Activated T-helper 1 cell treated with anti-CD3 and anti-CD28 coated beads, Interleukin-12 subunit alpha, Interleukin-12 subunit beta, Interleukin-2, Interleukin-4 antibody, amounts not matched to agents 30 ng/mL and 10 ng/mL and 1 ng/mL, durations not matched to agents 14 hours and 24 hours and 36 hours (primary cell): ENCODE results near the gene FIBP. TPM values are rescaled to one million over a fixed set of nuclear protein-coding genes. Genes with fewer than 3 reads are reported as not detected.

ENCODE experiments used
- DNase-seq: peaks from one replicate; pipeline ENCODE4 v3.0.0; 2021; ENCODE audit warnings: low spot score
- H3K27ac Mint-ChIP-seq: one replicate; pipeline ENCODE4 v1.8.0; 2021; ENCODE audit warnings: mild to moderate bottlenecking, mixed read lengths
- H3K27me3 Mint-ChIP-seq: one replicate; pipeline ENCODE4 v1.8.0; 2022; ENCODE audit warnings: mild to moderate bottlenecking, moderate library complexity, mixed read lengths; ENCODE audit not compliant: insufficient read depth
- H3K36me3 Mint-ChIP-seq: one replicate; pipeline ENCODE4 v1.8.0; 2021; ENCODE audit warnings: low read depth, mixed read lengths
- H3K4me1 Mint-ChIP-seq: one replicate; pipeline ENCODE4 v1.8.0; 2021; ENCODE audit warnings: low read depth, mixed read lengths
- H3K4me3 Mint-ChIP-seq: one replicate; pipeline ENCODE4 v1.8.0; 2021; ENCODE audit warnings: mild to moderate bottlenecking, moderate library complexity, mixed read lengths
- H3K9me3 Mint-ChIP-seq: one replicate; pipeline ENCODE4 v1.8.0; 2021; ENCODE audit warnings: mixed read lengths
- intact Hi-C: fragments of 100-400 bp; cut with micrococcal nuclease; formaldehyde crosslinking; loops from one replicate; pipeline ENCODE4 v1.15.1; 2024
- total RNA-seq: library from RNA; stranded (reverse); gene quantifications from 2 replicates; pipeline ENCODE4 v1.2.3, GENCODE V29; 2022

FIBP gene
- total RNA-seq, 1 donor from 2014 or later = 93.2 TPM

DNA sequence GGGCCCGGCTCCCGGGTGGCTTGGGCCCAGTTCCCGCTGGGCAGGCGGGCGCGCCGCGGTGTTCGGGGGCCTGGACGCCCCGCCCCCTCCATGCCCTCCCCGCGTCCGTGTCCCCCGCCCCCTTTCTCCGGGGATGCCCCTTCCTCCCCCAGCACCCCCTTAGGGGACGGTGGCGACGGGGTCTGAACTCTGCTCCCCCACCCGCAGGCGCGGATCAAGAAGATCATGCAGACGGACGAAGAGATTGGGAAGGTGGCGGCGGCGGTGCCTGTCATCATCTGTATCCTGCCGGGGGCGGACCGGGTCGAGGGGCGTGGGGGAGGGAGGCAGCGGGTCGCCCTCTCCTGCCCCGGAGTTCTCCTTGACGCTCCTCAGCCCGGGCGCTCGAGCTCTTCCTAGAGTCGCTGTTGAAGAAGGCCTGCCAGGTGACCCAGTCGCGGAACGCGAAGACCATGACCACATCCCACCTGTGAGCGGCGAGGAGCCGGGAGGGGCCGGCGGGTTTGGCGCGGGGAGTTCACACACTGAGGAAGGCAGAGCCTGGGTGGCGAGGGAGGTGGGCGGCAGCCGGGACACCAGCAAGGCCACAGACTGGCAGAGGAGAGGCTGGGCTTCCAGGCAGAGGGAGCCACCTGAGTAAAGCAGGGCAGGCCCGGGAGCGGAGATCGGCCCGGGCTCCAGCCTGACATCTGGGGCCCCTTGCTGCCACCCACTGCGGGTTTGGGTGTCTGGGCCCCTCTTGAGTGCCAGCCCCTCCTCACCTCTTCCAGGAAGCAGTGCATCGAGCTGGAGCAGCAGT lies 31.5 kb upstream of the FIBP start:
- Mint-ChIP-seq H3K9me3 (no peaks in the 10 kb centered on the region), H3K27me3 (no peaks in the 10 kb centered on the region), H3K27ac (peak overlapping the region; percentile 83), H3K36me3 (peaks cover 34% of the 10 kb centered on the region), H3K4me1 (peaks cover 17% of the 10 kb centered on the region), H3K4me3 (peak overlapping the region; percentile 94)
- no peak for DNase-seq
- intact Hi-C loops = loop anchor here (1.0 kb wide), 10 partner anchors 9 to 304 kb away; partner anchors contain the start of genes BANF1, CCDC85B, EIF1AD and FOSL1

DNA sequence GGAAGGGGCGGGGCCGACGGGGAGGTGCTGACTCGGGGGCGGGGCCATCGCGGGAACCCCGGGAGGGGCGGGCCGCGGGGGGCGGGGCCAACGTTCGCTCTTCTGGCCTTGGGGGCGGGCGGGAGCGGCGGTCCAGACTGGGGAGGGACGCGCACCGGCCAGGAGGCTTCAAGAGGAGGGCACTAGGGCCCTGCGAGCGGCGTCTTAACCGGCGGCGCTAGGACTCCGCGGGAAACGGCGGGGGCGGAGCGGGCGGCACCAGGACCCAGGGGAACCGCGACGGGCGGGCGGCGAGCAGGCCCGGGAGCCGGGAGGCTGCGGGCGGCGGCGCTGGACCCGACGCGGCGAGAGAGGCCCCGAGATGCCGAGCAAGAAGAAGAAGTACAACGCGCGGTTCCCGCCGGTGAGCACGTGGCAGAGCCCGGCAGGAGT lies 30.9 kb upstream of the FIBP start, which contains the start of gene DRAP1:
Gene DRAP1 (plus strand): TSS at position 286 of the 432 bp plus-strand sequence. CDS start 76 bp downstream, at position 362.
- DNase-seq = peak; percentile 97
- Mint-ChIP-seq H3K27ac (peak within 1 kb of the TSS; percentile 84), H3K4me3 (peak within 1 kb of the TSS; percentile 94), H3K4me1 (peaks cover 17% of the 10 kb centered on the region), H3K36me3 (peaks cover 32% of the 10 kb centered on the region), H3K9me3 (no peaks in the 10 kb centered on the region), H3K27me3 (no peaks in the 10 kb centered on the region)
- intact Hi-C loops = loop anchor here (1.0 kb wide), 10 partner anchors 9 to 304 kb away; partner anchors contain the start of genes BANF1, CCDC85B, EIF1AD and FOSL1

GRCh38 chr11:65918211-65919140 lies 30.2 kb upstream of the FIBP start, which contains the start of gene C11orf68:
Gene C11orf68 (minus strand): TSS chr11:65919062. CDS start chr11:65919031, 31 bp downstream.
- Mint-ChIP-seq H3K27ac (peak within 1 kb of the TSS; percentile 84), H3K4me1 (peaks cover 17% of the 10 kb centered on the region)
- intact Hi-C loops = loop anchor here (1.0 kb wide), 10 partner anchors 10 to 303 kb away; partner anchors contain the start of genes BANF1, CCDC85B, EIF1AD and FOSL1

DNA sequence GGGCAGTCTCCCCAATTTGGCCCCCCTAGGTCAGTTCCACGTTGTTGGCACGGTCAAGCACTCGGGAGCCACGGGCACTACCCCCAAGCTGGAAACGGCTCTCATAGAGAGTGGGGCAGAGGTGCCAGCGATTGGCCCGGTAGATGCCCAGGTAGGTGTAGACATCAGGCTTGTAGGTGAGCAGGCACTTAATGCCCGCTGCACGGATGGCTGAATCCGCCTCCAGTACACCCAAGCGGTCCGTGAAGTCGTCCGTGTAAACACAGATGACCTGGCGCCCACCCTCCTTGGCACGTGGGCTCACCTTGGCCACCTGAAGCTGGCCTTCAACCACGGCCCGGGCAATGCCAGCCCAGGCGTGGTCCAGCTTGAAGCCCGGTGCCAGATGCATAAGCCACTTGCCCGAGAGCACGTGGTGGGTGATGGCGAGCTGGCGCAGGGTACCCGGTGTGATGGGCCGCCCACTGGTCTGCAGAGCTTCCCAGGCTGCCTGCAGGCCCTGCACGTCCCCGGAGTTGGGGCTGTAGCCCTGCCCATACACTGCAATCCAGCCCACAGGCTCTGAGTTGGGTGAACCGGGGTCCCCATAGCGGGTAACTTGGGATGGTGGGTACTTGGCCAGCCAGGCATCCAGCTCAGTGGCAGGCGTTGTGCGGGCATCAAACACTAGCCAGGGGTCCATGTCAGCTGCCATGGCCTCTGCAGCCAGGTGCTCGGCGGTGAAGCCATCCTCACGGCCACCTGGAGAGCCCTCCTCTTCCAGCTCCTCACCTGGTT lies 29.4 kb upstream of the FIBP start:
- no peaks in the 10 kb centered on the region for H3K27me3 Mint-ChIP-seq
- H3K27ac Mint-ChIP-seq = peak overlapping the region; percentile 84
- no peaks in the 10 kb centered on the region for H3K9me3 Mint-ChIP-seq
- peak overlapping the region; percentile 88 for H3K4me3 Mint-ChIP-seq
- DNase-seq = no peak
- peaks cover 17% of the 10 kb centered on the region for H3K4me1 Mint-ChIP-seq
- peaks cover 22% of the 10 kb centered on the region for H3K36me3 Mint-ChIP-seq
- intact Hi-C loops = no loop called here

More at GRCh38 chr11:65918211-65919140, 30.2 kb upstream of the FIBP start, which contains the start of gene C11orf68:
- no peaks in the 10 kb centered on the region for H3K27me3 Mint-ChIP-seq
- no peaks in the 10 kb centered on the region for H3K9me3 Mint-ChIP-seq
- H3K36me3 Mint-ChIP-seq = peaks cover 30% of the 10 kb centered on the region
- peak within 1 kb of the TSS; percentile 94 for H3K4me3 Mint-ChIP-seq
- DNase-seq = no peak

DNA sequence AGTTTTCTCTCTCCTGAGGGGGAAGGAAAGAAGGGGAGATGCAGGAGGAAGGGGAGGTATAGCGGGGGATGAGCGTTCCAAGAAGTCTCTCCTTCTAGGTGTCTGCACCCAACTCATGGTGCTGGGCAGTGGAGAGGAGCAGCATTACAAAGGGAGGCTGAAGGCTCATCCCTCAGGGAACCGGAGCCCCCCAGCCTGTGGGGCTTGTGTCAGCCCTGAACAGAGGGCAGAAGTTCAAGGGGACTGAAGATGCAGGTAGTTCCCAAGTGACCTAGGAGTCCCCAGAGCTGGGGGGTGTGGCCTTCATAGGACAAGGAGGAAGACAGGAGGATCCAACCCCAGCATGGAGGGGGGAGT lies 28.8 kb upstream of the FIBP start:
- Mint-ChIP-seq H3K36me3 (peaks cover 16% of the 10 kb centered on the region), H3K9me3 (no peaks in the 10 kb centered on the region), H3K27ac (peak overlapping the region; percentile 40), H3K4me1 (peaks cover 17% of the 10 kb centered on the region), H3K4me3 (peak overlapping the region; percentile 88), H3K27me3 (no peaks in the 10 kb centered on the region)
- intact Hi-C loops = no loop called here
- DNase-seq = no peak

DNA sequence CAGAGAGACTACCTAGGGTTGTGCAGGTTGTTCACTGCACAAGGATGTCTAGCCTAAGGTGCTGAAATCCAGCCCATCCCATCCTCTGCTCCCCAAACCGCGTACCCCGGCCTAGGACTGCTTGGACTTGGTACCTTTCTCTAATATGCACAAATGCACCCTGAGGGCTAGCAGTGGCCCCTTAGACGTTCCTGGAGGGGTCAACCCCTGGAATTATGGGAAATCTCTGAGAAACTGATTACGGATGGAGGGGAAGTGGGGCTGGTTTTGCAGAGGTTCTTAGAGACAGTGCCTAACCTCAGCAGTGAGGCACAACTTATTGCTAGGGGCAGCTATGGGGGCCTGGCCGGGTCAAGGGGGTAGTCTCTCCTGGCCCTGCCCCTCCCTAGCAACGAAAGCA lies 28.1 kb upstream of the FIBP start:
- Mint-ChIP-seq H3K27ac (no peak overlapping the region), H3K9me3 (no peaks in the 10 kb centered on the region), H3K36me3 (peaks cover 15% of the 10 kb centered on the region), H3K27me3 (no peaks in the 10 kb centered on the region), H3K4me1 (peaks cover 17% of the 10 kb centered on the region), H3K4me3 (peak overlapping the region; percentile 88)
- intact Hi-C loops = no loop called here
- no peak for DNase-seq

GRCh38 chr11:65915821-65916251 lies 27.6 kb upstream of the FIBP start:
- Mint-ChIP-seq H3K4me1 (peaks cover 17% of the 10 kb centered on the region), H3K36me3 (peaks cover 15% of the 10 kb centered on the region), H3K4me3 (no peak overlapping the region), H3K27ac (no peak overlapping the region), H3K9me3 (no peaks in the 10 kb centered on the region), H3K27me3 (no peaks in the 10 kb centered on the region)
- intact Hi-C loops = no loop called here
- no peak for DNase-seq

GRCh38 chr11:65915101-65915820 lies 27.0 kb upstream of the FIBP start:
- H3K9me3 Mint-ChIP-seq = no peaks in the 10 kb centered on the region
- H3K4me3 Mint-ChIP-seq = peak overlapping the region; percentile 19
- DNase-seq = no peak
- H3K27ac Mint-ChIP-seq = no peak overlapping the region
- peaks cover 16% of the 10 kb centered on the region for H3K4me1 Mint-ChIP-seq
- no peaks in the 10 kb centered on the region for H3K27me3 Mint-ChIP-seq
- peaks cover 15% of the 10 kb centered on the region for H3K36me3 Mint-ChIP-seq
- intact Hi-C loops = no loop called here

- intact Hi-C loops = no loop called here
- H3K9me3 Mint-ChIP-seq = no peaks in the 10 kb centered on the region
These were observed 24.6 kb upstream of the FIBP start for GRCh38 chr11:65912845-65913244.

GRCh38 chr11:65911682-65912568 lies 23.7 kb upstream of the FIBP start:
- H3K4me1 Mint-ChIP-seq = peaks cover 17% of the 10 kb centered on the region
- peaks cover 10% of the 10 kb centered on the region for H3K36me3 Mint-ChIP-seq
- no peak for DNase-seq
- no peak overlapping the region for H3K4me3 Mint-ChIP-seq
- H3K9me3 Mint-ChIP-seq = no peaks in the 10 kb centered on the region
- H3K27me3 Mint-ChIP-seq = peaks cover 9% of the 10 kb centered on the region
- H3K27ac Mint-ChIP-seq = no peak overlapping the region
- intact Hi-C loops = no loop called here

More at GRCh38 chr11:65912845-65913244, 24.6 kb upstream of the FIBP start:
- Mint-ChIP-seq H3K4me1 (peaks cover 20% of the 10 kb centered on the region), H3K4me3 (no peak overlapping the region), H3K27me3 (peaks cover 3% of the 10 kb centered on the region), H3K36me3 (peaks cover 13% of the 10 kb centered on the region), H3K27ac (no peak overlapping the region)
- no peak for DNase-seq

DNA sequence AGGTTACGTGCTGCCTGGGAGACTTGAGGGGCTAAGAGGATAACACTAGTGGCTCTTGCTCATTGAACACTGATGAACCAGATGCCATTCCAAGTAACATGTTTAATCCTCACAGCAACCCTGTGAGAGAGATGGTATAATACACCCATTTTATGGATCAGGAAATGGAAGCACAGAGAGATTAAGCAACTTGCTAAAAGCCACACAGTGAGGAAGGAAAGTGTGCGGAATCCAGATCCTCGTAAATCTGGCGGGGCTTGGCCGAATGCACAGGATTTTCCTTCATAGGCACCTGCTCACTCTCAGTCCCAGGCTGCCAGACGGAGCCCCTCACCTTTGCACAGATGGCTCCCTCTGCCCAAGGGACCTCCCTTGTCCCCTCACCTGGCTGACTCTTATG lies 19.6 kb upstream of the FIBP start:
- intact Hi-C loops = no loop called here
- peaks cover 8% of the 10 kb centered on the region for H3K4me1 Mint-ChIP-seq
- no peaks in the 10 kb centered on the region for H3K36me3 Mint-ChIP-seq
- no peak for DNase-seq
- no peak overlapping the region for H3K4me3 Mint-ChIP-seq
- H3K27ac Mint-ChIP-seq = no peak overlapping the region
- H3K27me3 Mint-ChIP-seq = peaks cover 22% of the 10 kb centered on the region
- H3K9me3 Mint-ChIP-seq = no peaks in the 10 kb centered on the region
